ENCODE measurements around the gene ASTN2. TPM values are rescaled to one million over a fixed set of nuclear protein-coding genes. Genes with fewer than 3 reads are reported as not detected.

ASTN2 gene
- polyA plus RNA-seq, 4 donors = 3.0 to 15.2 (median 3.7) TPM

DNA sequence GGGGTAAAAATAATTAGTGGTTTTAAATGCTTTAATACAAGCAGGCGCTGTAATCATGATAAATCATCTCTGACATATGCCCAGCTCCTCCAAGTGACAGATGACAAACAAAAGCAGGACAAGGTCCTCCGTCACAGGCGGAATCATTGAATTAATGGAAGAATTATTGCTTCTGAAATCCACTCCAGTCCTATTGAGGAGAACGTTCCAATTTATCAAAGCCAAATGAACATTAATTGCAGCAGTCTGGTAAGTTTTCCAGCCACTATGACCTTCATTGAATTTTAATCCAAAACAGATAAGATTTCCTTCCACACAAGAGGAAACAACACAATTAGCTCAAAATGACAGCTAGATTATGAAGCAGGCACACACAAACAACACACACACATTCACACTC lies 136.8 kb downstream of the ASTN2 start:
- FAIRE-seq = no peak

DNA sequence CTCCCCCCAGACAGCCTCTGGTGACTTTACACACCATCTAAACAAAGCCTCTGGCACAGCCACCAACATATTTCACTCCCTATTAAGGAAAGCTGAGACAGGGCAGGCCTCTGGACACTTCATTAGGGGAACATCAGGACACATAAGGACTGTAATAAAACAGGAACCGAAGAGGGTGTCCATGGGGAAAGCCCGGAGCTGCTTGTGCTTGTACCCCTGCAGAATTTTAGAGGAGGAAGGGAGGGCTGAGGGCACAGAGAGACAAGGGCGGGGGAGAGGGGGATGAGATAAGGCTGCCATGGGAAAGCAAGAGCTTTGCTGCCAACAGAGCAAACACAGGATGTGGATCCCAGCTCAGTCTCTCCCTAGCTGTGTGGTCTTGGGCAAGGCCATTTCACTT lies 138.4 kb downstream of the ASTN2 start:
- Histone ChIP-seq H3K27me3 (ENCODE audit: control insufficient read depth in 3 of 3, insufficient read depth in 3 of 3, low read length in 3 of 3) (no peaks in the 10 kb centered on the region), H3K9me3 (ENCODE audit: control insufficient read depth in 2 of 2, insufficient read depth in 1 of 2, low read depth in 1 of 2, low read length in 1 of 2) (no peaks in the 10 kb centered on the region), H3K4me1 (ENCODE audit: control insufficient read depth in 3 of 3, insufficient read depth in 2 of 3, low read depth in 1 of 3, low read length in 2 of 3) (no peaks in the 10 kb centered on the region), H3K4me3 (ENCODE audit: low read depth in 1 of 3, low read length in 3 of 3) (no peak overlapping the region), H3K36me3 (ENCODE audit: control insufficient read depth in 3 of 3, insufficient read depth in 2 of 3, low read depth in 1 of 3, low read length in 3 of 3) (no peaks in the 10 kb centered on the region), H3K27ac (ENCODE audit: low read depth in 1 of 3, low read length in 2 of 3) (no peak overlapping the region)
- FAIRE-seq = no peak
- DNase-seq = no peak
- 68 to 79% (median 75%) methylated on average over 3 of the region's 3 CpGs for WGBS, 3 donors

More for the DNA sequence above, 136.8 kb downstream of the ASTN2 start:
- no peak for DNase-seq
- Histone ChIP-seq H3K9me3 (ENCODE audit: control insufficient read depth in 2 of 2, insufficient read depth in 1 of 2, low read depth in 1 of 2, low read length in 1 of 2) (no peaks in the 10 kb centered on the region), H3K27ac (ENCODE audit: low read depth in 1 of 3, low read length in 2 of 3) (no peak overlapping the region), H3K36me3 (ENCODE audit: control insufficient read depth in 3 of 3, insufficient read depth in 2 of 3, low read depth in 1 of 3, low read length in 3 of 3) (no peaks in the 10 kb centered on the region), H3K27me3 (ENCODE audit: control insufficient read depth in 3 of 3, insufficient read depth in 3 of 3, low read length in 3 of 3) (no peaks in the 10 kb centered on the region), H3K4me1 (ENCODE audit: control insufficient read depth in 3 of 3, insufficient read depth in 2 of 3, low read depth in 1 of 3, low read length in 2 of 3) (no peaks in the 10 kb centered on the region), H3K4me3 (ENCODE audit: low read depth in 1 of 3, low read length in 3 of 3) (no peak overlapping the region)
- WGBS, 3 donors = 18 to 42% (median 35%) methylated on average over 4 of the region's 4 CpGs

DNA sequence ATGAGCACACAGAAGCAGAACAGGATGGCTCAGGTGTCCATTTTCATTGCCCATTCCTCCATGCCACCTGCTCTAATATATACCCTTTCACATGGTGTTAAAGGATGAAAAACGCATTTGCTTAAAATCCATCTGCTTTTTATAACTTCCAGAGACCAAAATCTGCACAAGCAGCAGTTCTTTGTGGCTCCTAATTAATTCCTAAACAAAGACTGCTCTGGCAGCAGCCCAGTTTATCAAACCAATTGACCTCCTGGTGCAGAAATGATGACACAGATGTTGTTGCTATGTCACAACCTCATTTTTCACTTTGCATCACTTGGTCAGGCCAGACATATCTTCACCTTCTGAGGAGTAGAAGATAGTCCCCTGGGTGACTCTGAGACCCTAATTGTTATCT lies 141.2 kb downstream of the ASTN2 start:
- no peaks in the 10 kb centered on the region for H3K9me3 ChIP-seq (ENCODE audit: control insufficient read depth in 2 of 2, insufficient read depth in 1 of 2, low read depth in 1 of 2, low read length in 1 of 2)
- DNase-seq = no peak
- WGBS, 3 donors = 69 to 82% (median 74%) methylated on average over 1 of the region's 1 CpG
- no peaks in the 10 kb centered on the region for H3K27me3 ChIP-seq (ENCODE audit: control insufficient read depth in 3 of 3, insufficient read depth in 3 of 3, low read length in 3 of 3)
- H3K4me1 ChIP-seq (ENCODE audit: control insufficient read depth in 3 of 3, insufficient read depth in 2 of 3, low read depth in 1 of 3, low read length in 2 of 3) = no peaks in the 10 kb centered on the region
- H3K27ac ChIP-seq (ENCODE audit: low read depth in 1 of 3, low read length in 2 of 3) = no peak overlapping the region
- no peak overlapping the region for H3K4me3 ChIP-seq (ENCODE audit: low read depth in 1 of 3, low read length in 3 of 3)
- FAIRE-seq = no peak
- no peaks in the 10 kb centered on the region for H3K36me3 ChIP-seq (ENCODE audit: control insufficient read depth in 3 of 3, insufficient read depth in 2 of 3, low read depth in 1 of 3, low read length in 3 of 3)

DNA sequence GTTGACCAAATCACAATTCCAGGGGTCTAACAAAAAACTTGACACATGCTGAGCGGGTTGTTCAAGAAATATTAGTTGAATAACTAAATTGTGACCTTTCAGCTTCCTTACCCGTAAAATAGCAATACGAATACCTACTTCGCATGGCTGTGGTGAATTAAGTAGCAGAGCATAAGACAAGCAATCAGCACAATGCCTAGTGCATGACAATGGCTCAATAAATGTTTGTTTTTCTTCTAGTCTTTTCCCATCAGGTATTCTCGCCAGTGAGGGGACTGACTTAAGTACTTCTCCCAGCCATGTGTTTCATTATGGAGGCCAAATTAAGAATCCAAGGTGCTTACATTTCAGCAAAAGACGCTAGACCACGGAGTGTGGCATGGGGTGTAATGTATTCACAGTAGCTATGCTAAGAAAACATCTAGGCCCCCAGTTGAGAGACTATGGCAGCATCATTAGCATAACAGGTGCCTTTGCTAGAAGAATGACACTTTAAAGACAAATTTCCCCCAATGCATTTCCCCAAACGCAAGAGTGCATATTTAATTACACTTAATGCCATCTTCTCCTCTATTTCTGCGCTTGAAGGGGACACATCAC lies 145.9 kb downstream of the ASTN2 start:
- FAIRE-seq = no peak
- no peaks in the 10 kb centered on the region for H3K9me3 ChIP-seq (ENCODE audit: control insufficient read depth in 2 of 2, insufficient read depth in 1 of 2, low read depth in 1 of 2, low read length in 1 of 2)
- WGBS, 3 donors = 59 to 73% (median 70%) methylated on average over 9 of the region's 9 CpGs

DNA sequence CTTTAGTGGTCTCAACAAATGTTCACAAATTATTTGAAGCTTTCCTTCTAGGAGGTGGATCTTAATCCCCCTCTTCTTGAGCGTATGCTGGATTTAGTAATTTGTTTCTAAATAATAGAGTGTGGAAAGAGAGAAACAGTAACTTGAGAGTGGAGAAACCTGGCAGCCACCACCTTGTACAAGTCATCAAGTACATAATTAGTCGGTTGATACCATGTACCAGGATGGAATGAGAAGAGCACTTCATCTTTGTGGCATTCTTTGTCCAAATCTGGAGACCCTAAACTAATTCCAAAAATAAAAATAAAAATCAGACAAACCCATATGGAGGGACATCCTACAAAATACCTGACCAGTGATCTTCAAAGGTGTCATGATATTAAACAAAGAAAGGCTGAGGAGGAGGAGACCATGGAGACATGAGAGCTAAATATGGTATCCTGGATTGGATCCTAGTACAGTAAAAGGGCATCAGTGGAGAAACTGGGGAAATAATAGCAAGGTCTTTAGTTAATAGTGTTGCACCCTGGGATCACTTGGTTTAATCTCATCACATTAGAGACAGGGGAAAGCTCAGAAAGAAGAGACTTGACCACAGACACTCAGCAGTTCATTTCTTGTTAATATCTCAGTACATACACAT lies 147.9 kb downstream of the ASTN2 start:
- WGBS, 3 donors = 72 to 81% (median 77%) methylated on average over 2 of the region's 2 CpGs
- no peak for DNase-seq
- Histone ChIP-seq H3K4me3 (ENCODE audit: low read depth in 1 of 3, low read length in 3 of 3) (no peak overlapping the region), H3K36me3 (ENCODE audit: control insufficient read depth in 3 of 3, insufficient read depth in 2 of 3, low read depth in 1 of 3, low read length in 3 of 3) (no peaks in the 10 kb centered on the region), H3K4me1 (ENCODE audit: control insufficient read depth in 3 of 3, insufficient read depth in 2 of 3, low read depth in 1 of 3, low read length in 2 of 3) (no peaks in the 10 kb centered on the region), H3K9me3 (ENCODE audit: control insufficient read depth in 2 of 2, insufficient read depth in 1 of 2, low read depth in 1 of 2, low read length in 1 of 2) (no peaks in the 10 kb centered on the region), H3K27me3 (ENCODE audit: control insufficient read depth in 3 of 3, insufficient read depth in 3 of 3, low read length in 3 of 3) (no peaks in the 10 kb centered on the region), H3K27ac (ENCODE audit: low read depth in 1 of 3, low read length in 2 of 3) (no peak overlapping the region)
- FAIRE-seq = no peak

More for the DNA sequence above, 145.9 kb downstream of the ASTN2 start:
- H3K4me3 ChIP-seq (ENCODE audit: low read depth in 1 of 3, low read length in 3 of 3) = no peak overlapping the region
- no peak for DNase-seq
- H3K36me3 ChIP-seq (ENCODE audit: control insufficient read depth in 3 of 3, insufficient read depth in 2 of 3, low read depth in 1 of 3, low read length in 3 of 3) = no peaks in the 10 kb centered on the region
- H3K27ac ChIP-seq (ENCODE audit: low read depth in 1 of 3, low read length in 2 of 3) = no peak overlapping the region
- H3K4me1 ChIP-seq (ENCODE audit: control insufficient read depth in 3 of 3, insufficient read depth in 2 of 3, low read depth in 1 of 3, low read length in 2 of 3) = no peaks in the 10 kb centered on the region
- H3K27me3 ChIP-seq (ENCODE audit: control insufficient read depth in 3 of 3, insufficient read depth in 3 of 3, low read length in 3 of 3) = no peaks in the 10 kb centered on the region

DNA sequence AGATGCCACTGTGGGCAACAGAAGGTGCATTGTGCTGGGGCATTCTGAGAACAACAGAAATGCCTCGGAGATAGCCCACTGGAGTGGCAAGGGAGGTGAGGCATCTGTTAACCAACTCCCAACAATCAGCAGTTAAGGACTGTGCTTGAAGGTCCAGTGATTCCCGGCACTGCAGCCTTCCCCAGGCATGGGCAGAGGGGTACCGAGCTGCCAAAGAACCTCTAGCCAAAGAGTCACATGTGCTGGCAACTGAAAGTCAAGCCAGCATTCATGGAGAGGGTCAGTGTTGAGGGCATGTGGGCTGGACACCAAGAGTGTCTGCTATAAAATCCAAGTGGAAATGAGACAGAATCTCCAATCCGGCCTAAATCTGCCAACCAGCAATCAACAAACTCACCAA lies 149.6 kb downstream of the ASTN2 start:
- Histone ChIP-seq H3K4me3 (ENCODE audit: low read depth in 1 of 3, low read length in 3 of 3) (no peak overlapping the region), H3K9me3 (ENCODE audit: control insufficient read depth in 2 of 2, insufficient read depth in 1 of 2, low read depth in 1 of 2, low read length in 1 of 2) (no peaks in the 10 kb centered on the region), H3K27ac (ENCODE audit: low read depth in 1 of 3, low read length in 2 of 3) (no peak overlapping the region), H3K4me1 (ENCODE audit: control insufficient read depth in 3 of 3, insufficient read depth in 2 of 3, low read depth in 1 of 3, low read length in 2 of 3) (no peaks in the 10 kb centered on the region), H3K27me3 (ENCODE audit: control insufficient read depth in 3 of 3, insufficient read depth in 3 of 3, low read length in 3 of 3) (no peaks in the 10 kb centered on the region), H3K36me3 (ENCODE audit: control insufficient read depth in 3 of 3, insufficient read depth in 2 of 3, low read depth in 1 of 3, low read length in 3 of 3) (no peaks in the 10 kb centered on the region)
- FAIRE-seq (no peak), DNase-seq (no peak)
- 78 to 82% (median 78%) methylated on average over 4 of the region's 4 CpGs for WGBS, 3 donors

DNA sequence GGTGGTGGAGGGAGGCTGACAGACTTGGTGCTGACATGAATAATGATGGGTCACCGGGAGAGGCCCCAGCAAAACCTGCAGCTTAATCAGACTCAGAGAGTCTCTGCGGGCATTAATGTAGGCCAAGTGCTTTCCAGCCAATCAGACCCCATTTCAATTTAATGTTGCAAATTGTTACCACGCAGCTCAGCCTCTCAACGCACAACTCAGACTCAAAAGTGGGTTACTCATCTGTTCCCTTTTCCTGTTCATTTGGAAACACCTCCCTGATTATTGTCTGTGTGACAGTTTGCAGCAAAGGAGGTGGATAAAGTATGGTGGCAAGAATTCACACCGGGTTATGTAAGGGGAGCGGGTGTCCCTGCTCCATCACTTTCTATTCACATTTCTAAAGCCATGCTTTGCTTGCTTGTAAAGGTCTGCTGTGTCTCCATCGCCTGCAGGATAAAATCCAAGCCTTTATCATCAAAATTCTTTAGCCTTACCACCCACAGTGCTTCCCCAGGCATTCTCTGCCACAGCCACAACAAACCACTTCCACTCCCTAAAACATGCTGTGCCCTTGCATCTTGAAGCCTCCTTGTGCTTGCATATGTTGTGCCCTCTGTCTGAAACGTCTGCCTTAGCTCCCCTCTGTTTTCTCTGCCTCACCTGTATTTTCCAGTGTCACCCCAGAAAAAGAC lies 156.5 kb downstream of the ASTN2 start:
- FAIRE-seq (no peak), DNase-seq (no peak)
- H3K4me1 ChIP-seq (ENCODE audit: control insufficient read depth in 3 of 3, insufficient read depth in 2 of 3, low read depth in 1 of 3, low read length in 2 of 3) = no peaks in the 10 kb centered on the region
- H3K27me3 ChIP-seq (ENCODE audit: control insufficient read depth in 3 of 3, insufficient read depth in 3 of 3, low read length in 3 of 3) = no peaks in the 10 kb centered on the region
- no peak overlapping the region for H3K4me3 ChIP-seq (ENCODE audit: low read depth in 1 of 3, low read length in 3 of 3)
- 60 to 65% (median 61%) methylated on average over 8 of the region's 8 CpGs for WGBS, 3 donors
- H3K9me3 ChIP-seq (ENCODE audit: control insufficient read depth in 2 of 2, insufficient read depth in 1 of 2, low read depth in 1 of 2, low read length in 1 of 2) = no peaks in the 10 kb centered on the region
- no peaks in the 10 kb centered on the region for H3K36me3 ChIP-seq (ENCODE audit: control insufficient read depth in 3 of 3, insufficient read depth in 2 of 3, low read depth in 1 of 3, low read length in 3 of 3)
- no peak overlapping the region for H3K27ac ChIP-seq (ENCODE audit: low read depth in 1 of 3, low read length in 2 of 3)

DNA sequence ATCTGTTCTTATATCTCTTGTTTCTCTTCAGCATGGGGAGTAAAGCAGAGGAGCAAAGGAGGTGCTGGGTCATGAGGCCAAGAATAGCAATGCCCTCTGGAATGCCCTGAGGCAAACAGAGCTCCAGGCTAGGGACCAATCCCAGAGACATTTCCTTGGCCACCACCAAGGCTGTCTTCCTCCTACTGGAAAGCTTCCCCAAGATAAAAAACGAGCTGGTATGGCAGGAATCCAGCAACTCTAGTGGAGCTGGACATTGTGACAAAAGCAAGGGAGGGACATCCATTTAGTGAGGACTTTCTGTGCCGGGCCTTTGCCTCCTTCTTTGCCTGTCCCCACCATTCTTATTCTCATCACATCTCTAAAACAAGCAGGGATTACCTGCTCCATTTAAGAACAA lies 161.6 kb downstream of the ASTN2 start:
- H3K4me1 ChIP-seq (ENCODE audit: control insufficient read depth in 3 of 3, insufficient read depth in 2 of 3, low read depth in 1 of 3, low read length in 2 of 3) = no peaks in the 10 kb centered on the region

More for the DNA sequence above, 161.6 kb downstream of the ASTN2 start:
- no peak for DNase-seq
- Histone ChIP-seq H3K4me3 (ENCODE audit: low read depth in 1 of 3, low read length in 3 of 3) (no peak overlapping the region), H3K27ac (ENCODE audit: low read depth in 1 of 3, low read length in 2 of 3) (no peak overlapping the region), H3K9me3 (ENCODE audit: control insufficient read depth in 2 of 2, insufficient read depth in 1 of 2, low read depth in 1 of 2, low read length in 1 of 2) (no peaks in the 10 kb centered on the region), H3K36me3 (ENCODE audit: control insufficient read depth in 3 of 3, insufficient read depth in 2 of 3, low read depth in 1 of 3, low read length in 3 of 3) (no peaks in the 10 kb centered on the region), H3K27me3 (ENCODE audit: control insufficient read depth in 3 of 3, insufficient read depth in 3 of 3, low read length in 3 of 3) (no peaks in the 10 kb centered on the region)
- WGBS, 3 donors = 38 to 51% (median 42%) methylated on average over 2 of the region's 2 CpGs
- no peak for FAIRE-seq
